SU-DHL-6 (cell line): Measurements from ENCODE around the gene ADD1.

Experiments
- CTCF ChIP-seq: fragments of 200-600 bp; sonication (generic); IDR thresholded peaks from one replicate; pipeline ENCODE4 v1.5.1; 2017; ENCODE audit warnings: antibody characterized with exemption, mild to moderate bottlenecking, low read length, moderate library complexity; ENCODE audit not compliant: insufficient read depth, poor library complexity, severe bottlenecking
- EZH2phosphoT487 ChIP-seq: fragments of 200-600 bp; sonication (generic), shearing (Covaris generic); conservative IDR thresholded peaks from 2 replicates; pipeline ENCODE4 v1.6.1; 2018; ENCODE audit warnings: mild to moderate bottlenecking, antibody characterized with exemption, low read length, moderate library complexity, mixed read lengths

- TF ChIP-seq CTCF, result no peak
- no peak for TF ChIP-seq EZH2phosphoT487
Observed at GRCh38 chr4:2925496-2925895, 81.9 kb downstream of the ADD1 start.
